GM21737 (cell line): ENCODE data around the gene KMT2B.
"Not testable (repeated sequence)": the region's sequence is repeated elsewhere in the genome, so short reads cannot be mapped to it uniquely, and the experiment has no call there.

Experiments
- ATAC-seq: cut with Tn5 transposase; IDR thresholded peaks from one replicate; pipeline ENCODE4 v1.9.1; 2021; ENCODE audit warnings: mild to moderate bottlenecking, moderate library complexity; ENCODE audit not compliant: unreplicated experiment

KMT2B gene, protein sequence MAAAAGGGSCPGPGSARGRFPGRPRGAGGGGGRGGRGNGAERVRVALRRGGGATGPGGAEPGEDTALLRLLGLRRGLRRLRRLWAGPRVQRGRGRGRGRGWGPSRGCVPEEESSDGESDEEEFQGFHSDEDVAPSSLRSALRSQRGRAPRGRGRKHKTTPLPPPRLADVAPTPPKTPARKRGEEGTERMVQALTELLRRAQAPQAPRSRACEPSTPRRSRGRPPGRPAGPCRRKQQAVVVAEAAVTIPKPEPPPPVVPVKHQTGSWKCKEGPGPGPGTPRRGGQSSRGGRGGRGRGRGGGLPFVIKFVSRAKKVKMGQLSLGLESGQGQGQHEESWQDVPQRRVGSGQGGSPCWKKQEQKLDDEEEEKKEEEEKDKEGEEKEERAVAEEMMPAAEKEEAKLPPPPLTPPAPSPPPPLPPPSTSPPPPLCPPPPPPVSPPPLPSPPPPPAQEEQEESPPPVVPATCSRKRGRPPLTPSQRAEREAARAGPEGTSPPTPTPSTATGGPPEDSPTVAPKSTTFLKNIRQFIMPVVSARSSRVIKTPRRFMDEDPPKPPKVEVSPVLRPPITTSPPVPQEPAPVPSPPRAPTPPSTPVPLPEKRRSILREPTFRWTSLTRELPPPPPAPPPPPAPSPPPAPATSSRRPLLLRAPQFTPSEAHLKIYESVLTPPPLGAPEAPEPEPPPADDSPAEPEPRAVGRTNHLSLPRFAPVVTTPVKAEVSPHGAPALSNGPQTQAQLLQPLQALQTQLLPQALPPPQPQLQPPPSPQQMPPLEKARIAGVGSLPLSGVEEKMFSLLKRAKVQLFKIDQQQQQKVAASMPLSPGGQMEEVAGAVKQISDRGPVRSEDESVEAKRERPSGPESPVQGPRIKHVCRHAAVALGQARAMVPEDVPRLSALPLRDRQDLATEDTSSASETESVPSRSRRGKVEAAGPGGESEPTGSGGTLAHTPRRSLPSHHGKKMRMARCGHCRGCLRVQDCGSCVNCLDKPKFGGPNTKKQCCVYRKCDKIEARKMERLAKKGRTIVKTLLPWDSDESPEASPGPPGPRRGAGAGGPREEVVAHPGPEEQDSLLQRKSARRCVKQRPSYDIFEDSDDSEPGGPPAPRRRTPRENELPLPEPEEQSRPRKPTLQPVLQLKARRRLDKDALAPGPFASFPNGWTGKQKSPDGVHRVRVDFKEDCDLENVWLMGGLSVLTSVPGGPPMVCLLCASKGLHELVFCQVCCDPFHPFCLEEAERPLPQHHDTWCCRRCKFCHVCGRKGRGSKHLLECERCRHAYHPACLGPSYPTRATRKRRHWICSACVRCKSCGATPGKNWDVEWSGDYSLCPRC (N-terminal part only)

DNA sequence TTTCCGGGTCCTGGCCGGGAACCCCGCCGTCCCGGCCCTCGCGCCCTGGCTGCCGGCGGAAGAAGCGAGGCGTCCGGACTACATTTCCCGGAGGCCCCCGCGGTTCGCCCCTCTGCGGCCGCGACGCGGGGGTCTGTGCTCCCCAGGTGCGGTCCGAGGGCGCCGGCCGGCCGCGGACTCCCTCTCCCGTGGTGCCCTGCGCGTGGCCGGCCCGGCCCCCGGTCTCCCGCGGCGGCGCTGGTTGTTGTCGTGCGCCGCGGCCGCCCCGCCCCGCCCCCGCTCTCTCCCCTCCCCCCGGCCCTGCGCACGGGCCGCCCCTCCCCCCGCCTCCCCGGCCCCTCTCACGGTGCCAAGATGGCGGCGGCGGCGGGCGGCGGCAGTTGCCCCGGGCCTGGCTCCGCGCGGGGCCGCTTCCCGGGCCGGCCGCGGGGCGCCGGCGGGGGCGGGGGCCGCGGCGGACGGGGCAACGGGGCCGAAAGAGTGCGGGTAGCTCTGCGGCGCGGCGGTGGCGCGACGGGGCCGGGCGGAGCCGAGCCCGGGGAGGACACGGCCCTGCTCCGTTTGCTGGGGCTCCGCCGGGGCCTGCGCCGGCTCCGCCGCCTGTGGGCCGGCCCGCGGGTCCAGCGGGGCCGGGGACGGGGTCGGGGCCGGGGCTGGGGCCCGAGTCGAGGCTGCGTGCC lies at the start of gene KMT2B:
KMT2B (plus strand) TSS at position 339 of the 680 bp plus-strand sequence; CDS start at position 355, 16 bp downstream.
- no peak for ATAC-seq

DNA sequence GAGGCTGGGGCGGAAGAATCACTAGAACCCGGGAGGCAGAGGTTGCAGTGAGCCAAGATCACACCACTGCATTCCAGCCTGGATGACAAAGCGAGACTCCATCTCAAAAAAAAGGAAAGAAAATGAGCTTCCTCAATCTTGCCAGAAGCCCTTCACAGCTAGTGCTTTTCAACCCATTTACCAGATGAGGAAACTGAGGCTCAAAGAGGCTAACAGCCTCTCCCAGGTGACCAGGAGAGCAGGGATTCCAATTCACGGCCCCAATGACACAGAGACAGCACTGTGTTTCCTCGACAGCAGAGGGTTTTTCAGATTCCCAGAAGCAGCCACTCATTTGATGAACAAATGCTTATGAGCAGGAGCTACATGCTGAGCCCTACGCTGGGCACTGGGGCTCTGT lies 48.2 kb upstream of the KMT2B start:
- ATAC-seq: no peak

GRCh38 chr19:35669974-35670373 lies 47.8 kb upstream of the KMT2B start:
- ATAC-seq: no peak

- no peak for ATAC-seq
Measured at GRCh38 chr19:35670686-35671085, 47.1 kb upstream of the KMT2B start.

DNA sequence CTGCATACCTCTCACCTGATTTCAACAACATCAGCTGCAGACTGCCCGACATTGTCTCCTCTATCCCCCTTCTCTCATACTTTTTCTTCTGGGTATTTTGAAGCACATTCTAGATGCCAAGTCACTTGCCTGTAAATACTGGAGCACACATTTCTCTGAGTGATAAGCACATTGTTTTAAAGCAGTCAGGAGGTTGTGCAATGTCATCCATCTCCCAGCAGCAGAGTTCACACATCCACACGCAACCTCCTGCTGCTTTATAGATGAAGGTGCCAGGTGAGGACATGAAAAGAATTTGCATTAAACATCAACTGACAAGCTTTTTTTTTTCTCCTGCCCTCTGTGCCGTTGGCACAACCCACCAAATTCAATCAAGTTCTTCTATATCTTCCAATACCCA lies 46.0 kb upstream of the KMT2B start:
- ATAC-seq: no peak

DNA sequence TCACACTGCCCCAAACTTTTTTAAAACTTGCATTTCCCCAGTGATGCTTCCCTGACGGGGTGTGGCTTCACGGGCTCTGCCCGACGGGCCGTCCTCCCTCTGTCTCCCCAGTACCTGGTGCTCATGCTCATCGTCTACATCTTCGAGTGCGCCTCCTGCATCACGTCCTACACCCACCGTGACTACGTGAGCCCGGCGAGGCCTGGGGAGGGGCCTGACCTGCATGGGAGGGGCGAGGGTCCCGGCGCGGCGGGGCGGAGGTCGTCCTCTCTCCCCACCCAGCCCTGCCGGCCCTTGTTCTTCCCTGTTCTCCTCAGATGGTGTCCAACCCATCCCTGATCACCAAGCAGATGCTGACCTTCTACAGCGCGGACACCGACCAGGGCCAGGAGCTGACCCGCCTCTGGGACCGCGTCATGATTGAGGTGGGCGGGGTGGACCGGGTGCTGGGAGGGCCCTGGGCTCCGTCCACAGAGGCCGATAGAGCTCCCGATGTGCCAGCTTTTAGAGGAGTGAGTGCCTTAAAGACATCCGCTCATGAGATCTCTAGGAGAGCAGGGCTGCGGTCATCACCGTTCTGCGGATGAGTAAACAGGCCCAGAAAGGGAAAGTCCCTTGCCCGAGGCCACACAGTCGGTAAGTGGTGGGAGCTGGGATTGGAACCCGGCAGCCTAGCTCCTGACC lies 44.5 kb upstream of the KMT2B start:
- ATAC-seq: no peak

GRCh38 chr19:35675589-35676140 lies 42.1 kb upstream of the KMT2B start:
- ATAC-seq: no peak

DNA sequence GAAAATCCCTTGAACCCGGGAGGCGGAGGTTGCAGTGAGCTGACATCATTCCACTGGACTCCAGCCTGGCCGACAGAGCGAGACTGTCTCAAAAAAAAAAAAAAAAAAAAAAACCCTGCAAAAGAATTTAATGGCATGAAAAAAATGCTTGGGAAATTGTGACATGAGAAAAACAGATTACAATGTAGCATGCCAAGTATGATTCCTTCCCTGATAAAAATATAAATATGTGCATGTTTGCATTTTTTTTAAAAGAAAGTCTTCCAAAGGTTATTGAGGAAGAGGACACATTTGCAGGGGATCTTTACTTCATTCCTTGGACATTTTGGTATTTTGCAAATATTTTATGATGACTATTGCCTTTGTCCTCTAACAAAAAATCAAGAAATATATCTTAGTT lies 28.0 kb upstream of the KMT2B start:
- ATAC-seq: no peak

- ATAC-seq: not testable (repeated sequence)
Measured at GRCh38 chr19:35691106-35691505, 26.7 kb upstream of the KMT2B start.

GRCh38 chr19:35692010-35692409 lies 25.8 kb upstream of the KMT2B start:
- no peak for ATAC-seq

DNA sequence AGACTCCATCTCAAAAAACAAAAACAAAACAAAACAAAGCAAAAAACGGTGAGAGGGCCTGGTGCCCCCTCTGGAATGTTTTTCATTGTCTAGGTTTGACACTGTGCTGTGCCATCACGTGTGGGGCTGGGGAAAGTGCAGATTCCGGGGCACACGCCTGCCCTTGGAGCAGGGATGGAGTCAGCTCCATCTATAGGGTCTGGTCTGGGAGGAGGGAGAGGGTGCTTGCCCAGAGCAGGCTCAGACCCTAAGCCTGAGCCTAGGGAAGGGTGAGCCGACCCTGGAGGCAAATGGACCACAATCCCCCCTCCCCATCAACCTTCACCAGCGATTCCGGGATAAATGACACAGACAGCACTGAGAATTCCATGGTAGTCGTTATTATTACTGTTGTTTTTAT lies 24.4 kb upstream of the KMT2B start:
- ATAC-seq: peak; percentile 13

DNA sequence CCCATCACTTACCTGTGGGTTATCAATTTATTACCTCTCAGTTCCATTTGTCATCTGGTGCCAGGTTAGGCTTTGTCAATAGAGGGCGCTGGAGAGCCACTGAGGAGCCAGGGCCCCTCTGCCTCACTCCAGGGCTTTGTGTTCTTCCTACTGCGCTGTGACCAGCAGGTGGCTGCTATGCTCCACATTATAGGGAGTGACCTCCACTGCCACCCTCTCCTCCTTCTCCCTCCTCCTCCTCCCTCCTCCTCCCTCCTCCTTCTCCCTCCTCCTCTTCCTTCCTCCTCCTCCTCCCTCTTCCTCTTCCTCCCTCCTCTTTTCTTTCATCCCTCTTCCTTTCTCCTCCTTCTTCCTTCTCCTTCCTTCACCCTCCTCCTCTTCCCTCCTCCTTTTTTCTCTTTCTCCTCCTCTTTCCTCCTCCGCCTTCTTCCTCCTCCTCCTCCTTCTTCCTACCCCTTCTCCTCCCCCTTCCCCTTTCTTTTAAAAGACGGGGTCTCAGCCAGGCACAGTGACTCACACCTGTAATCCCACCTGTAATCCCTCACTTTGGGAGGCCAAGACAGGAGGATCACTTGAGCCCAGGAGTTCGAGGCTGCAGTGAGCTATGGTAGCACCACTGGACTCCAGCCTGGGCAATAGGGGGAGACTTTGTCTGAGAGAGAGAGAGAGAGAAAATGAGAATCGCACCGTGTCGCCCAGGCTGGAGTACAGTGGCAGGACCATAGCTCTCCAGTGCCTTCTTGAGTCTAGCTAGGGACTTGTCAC lies 23.8 kb upstream of the KMT2B start:
- ATAC-seq: peak; percentile 83

- no peak for ATAC-seq
Measured at GRCh38 chr19:35695895-35696422, 21.8 kb upstream of the KMT2B start.

DNA sequence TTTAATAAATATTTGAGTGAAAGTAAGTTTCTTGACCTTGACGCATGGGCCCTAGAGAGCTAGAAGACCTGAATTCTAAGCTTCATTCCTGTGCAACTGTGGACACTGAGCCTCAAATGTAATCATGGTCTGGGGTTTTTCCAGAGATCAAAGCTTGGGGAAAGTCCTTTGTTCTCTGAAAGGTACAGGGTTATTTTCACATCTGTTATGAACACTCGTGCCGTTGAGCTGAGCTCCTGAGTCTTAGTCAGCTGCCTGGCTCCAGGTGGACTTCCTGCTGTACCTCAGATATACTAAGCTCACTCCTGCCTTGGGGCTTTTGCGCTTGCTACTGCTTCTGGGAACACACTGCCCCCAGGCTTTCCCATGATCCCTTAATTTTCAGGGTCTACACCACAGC lies 21.0 kb upstream of the KMT2B start:
- no peak for ATAC-seq

DNA sequence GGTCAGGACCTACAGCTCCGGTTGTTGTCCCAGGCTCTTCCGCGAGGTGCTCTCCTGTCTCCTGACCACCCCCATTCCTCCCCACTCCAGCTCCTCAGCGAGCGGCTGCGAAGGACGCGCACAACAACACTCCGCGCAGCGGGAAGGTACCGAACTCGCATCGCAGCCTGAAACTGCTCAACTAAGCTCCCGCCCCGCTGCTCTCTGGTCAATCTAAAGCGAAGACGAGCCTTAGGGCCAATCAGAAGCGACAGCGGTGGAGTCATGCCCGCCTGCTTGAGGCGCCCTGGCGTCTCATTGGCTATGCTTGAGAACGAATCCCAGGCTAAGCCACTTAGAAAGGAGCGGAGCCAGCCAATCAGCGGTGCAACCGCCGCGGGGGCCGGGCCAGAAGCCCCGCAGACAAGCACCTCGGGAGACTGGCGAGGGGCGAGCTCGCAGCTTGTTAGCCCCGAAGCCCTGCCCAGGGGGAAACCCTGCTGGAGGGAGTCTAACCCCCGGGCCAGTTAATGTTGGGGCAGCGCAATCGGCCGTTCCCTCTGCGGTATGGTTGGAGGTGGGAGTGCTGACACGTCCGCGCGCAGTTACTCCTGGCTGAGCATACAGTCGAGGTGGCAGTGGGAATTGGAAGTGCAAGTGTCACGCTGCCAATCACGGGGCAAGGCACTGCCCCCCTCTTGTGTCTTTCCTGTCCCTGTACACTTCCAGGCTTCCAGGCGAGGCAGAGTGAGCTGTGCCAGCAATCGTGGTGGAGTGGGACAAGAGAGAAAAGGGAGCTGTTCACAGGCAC lies 15.4 kb upstream of the KMT2B start:
- ATAC-seq: peak; percentile 95

- ATAC-seq: no peak
Measured at GRCh38 chr19:35703343-35703742, 14.5 kb upstream of the KMT2B start.

GRCh38 chr19:35704218-35704617 lies 13.6 kb upstream of the KMT2B start, which contains the start of gene ZBTB32:
Gene ZBTB32 (plus strand): TSS chr19:35704558. CDS start chr19:35714627, 10,069 bp downstream.
- ATAC-seq: no peak

- no peak for ATAC-seq
Measured at GRCh38 chr19:35708391-35708790, 9.4 kb upstream of the KMT2B start.
